K562 (cell line): ENCODE measurements around the gene SHTN1. TPM values are rescaled to one million over a fixed set of nuclear protein-coding genes. Genes with fewer than 3 reads are reported as not detected.

Experiments
- ATAC-seq: fragments of 200-7000 bp; cut with Tn5 transposase; 3 replicates; pipeline ENCODE4 v1.9.1; 2020; ENCODE audit warnings: moderate library complexity
- BruUV-seq: library from RNA; stranded (reverse); fragments of 400-500 nt; replicated peaks from 2 replicates; lab custom pipeline; 2021; lab: Mats Ljungman, UMichigan
- CTCF ChIA-PET: fragments of 300-600 bp; formaldehyde crosslinking; extraction: SDS; loops from one replicate; lab custom pipeline; 2021; ENCODE audit warnings: low intra/inter-chr PET ratio; lab: Yijun Ruan, JAX
- POLR2A ChIA-PET: fragments of 300-600, 350-650 bp; sonication (Branson Sonifier 250); formaldehyde crosslinking; extraction: SDS; loops from one replicate; lab custom pipeline; 2021; ENCODE audit warnings: antibody characterized with exemption, inconsistent platforms; lab: Yijun Ruan, JAX
- DNase-seq, 4 experiments: peaks; one replicate each; pipeline versions ENCODE4 v3.0.0 to v3.0.0-alpha.2; 2011 to 2018; ENCODE audit warnings: low spot score in 3 of 4, mixed read lengths in 3 of 4; ENCODE audit errors: extremely low read depth in 1 of 4
- FAIRE-seq: peaks from 2 replicates; lab custom pipeline; 2011; peaks lifted over from hg19 to GRCh38; lab: Jason Lieb, UNC
- H2AFZ ChIP-seq: 2 replicates; pipeline ENCODE4 v1.6.0; 2011; ENCODE audit warnings: low read depth, low read length, control low read depth, inconsistent platforms
- H3K27ac ChIP-seq: fragments of 200-600 bp; 3 replicates; pipeline ENCODE4 v1.8.0; 2011; ENCODE audit warnings: low read depth, mild to moderate bottlenecking, control low read depth, inconsistent platforms, low read length, moderate library complexity, mixed read lengths; ENCODE audit errors: extremely low read depth
- H3K27me3 ChIP-seq, 2 experiments: fragments of 300-600 bp in 1 of 2; 2 replicates in 1 of 2; 3 replicates in 1 of 2; pipeline versions ENCODE4 v1.6.0 to v1.8.0; 2011; ENCODE audit warnings: inconsistent platforms in 2 of 2, low read length in 2 of 2, mild to moderate bottlenecking in 1 of 2, mixed read lengths in 1 of 2, moderate library complexity in 1 of 2; ENCODE audit not compliant: control insufficient read depth in 2 of 2, insufficient read depth in 2 of 2
- H3K36me3 ChIP-seq: fragments of 300-600 bp; 3 replicates; pipeline ENCODE4 v1.8.0; 2011; ENCODE audit warnings: mild to moderate bottlenecking, low read length, inconsistent platforms; ENCODE audit not compliant: control insufficient read depth, insufficient read depth
- H3K4me1 ChIP-seq, 2 experiments: fragments of 200-600 bp in 1 of 2; replicated peaks in 1 of 2; 2 replicates in 1 of 2; 3 replicates in 1 of 2; pipeline versions ENCODE4 v1.5.1 to v1.8.0; 2011; ENCODE audit warnings: inconsistent platforms in 2 of 2, low read length in 2 of 2, mild to moderate bottlenecking in 1 of 2, mixed read lengths in 1 of 2, moderate library complexity in 1 of 2; ENCODE audit not compliant: control insufficient read depth in 2 of 2, insufficient read depth in 2 of 2
- H3K4me2 ChIP-seq: 2 replicates; pipeline ENCODE4 v1.6.1; 2011; ENCODE audit warnings: low read length, control low read depth, inconsistent platforms, mixed read lengths; ENCODE audit not compliant: insufficient read depth
- H3K4me3 ChIP-seq: fragments of 200-600 bp; sonication (generic), shearing (Covaris generic); 2 replicates; pipeline ENCODE4 v1.5.1; 2016; ENCODE audit warnings: control low read depth, inconsistent platforms
- H3K79me2 ChIP-seq: fragments of 200-600 bp; 3 replicates; pipeline ENCODE4 v1.8.0; 2011; ENCODE audit warnings: low read length, inconsistent platforms; ENCODE audit not compliant: control insufficient read depth, insufficient read depth
- H3K9ac ChIP-seq, 2 experiments: 2 replicates each; pipeline versions ENCODE4 v1.6.0 to v1.6.1; 2011; ENCODE audit warnings: low read depth in 2 of 2, low read length in 2 of 2, control low read depth in 1 of 2, inconsistent platforms in 1 of 2, mild to moderate bottlenecking in 1 of 2, mixed read lengths in 1 of 2; ENCODE audit not compliant: insufficient read depth in 1 of 2
- H3K9me1 ChIP-seq: one replicate; pipeline ENCODE4 v1.6.0; 2011; ENCODE audit warnings: inconsistent platforms, mild to moderate bottlenecking, low read length, moderate library complexity; ENCODE audit not compliant: control insufficient read depth, insufficient read depth
- H3K9me3 ChIP-seq: replicated peaks from 2 replicates; pipeline ENCODE4 v1.5.1; 2011; ENCODE audit warnings: low read depth, low read length, inconsistent platforms; ENCODE audit not compliant: control insufficient read depth, insufficient read depth
- H4K20me1 ChIP-seq: replicated peaks from 2 replicates; pipeline ENCODE4 v1.6.1; 2011; ENCODE audit warnings: low read length, inconsistent platforms, mixed read lengths; ENCODE audit not compliant: control insufficient read depth, insufficient read depth
- E4F1 ChIP-seq: fragments of 250-450 bp; sonication (Bioruptor Pico); IDR thresholded peaks from 2 replicates; pipeline ENCODE4 v1.5.0; 2021; ENCODE audit warnings: mild to moderate bottlenecking, borderline replicate concordance
- NKRF ChIP-seq: fragments of 450-650 bp; IDR thresholded peaks from 2 replicates; pipeline ENCODE4 v1.6.1; 2016; ENCODE audit warnings: borderline replicate concordance
- PREB ChIP-seq: sonication (generic); formaldehyde crosslinking; IDR thresholded peaks from 2 replicates; pipeline ENCODE4 v1.8.1; 2023; ENCODE audit warnings: mild to moderate bottlenecking, missing genetic modification reagents
- ZNF561 ChIP-seq: fragments of 450-650 bp; formaldehyde crosslinking; conservative IDR thresholded peaks from 2 replicates; pipeline ENCODE4 v1.4.0; 2020; ENCODE audit warnings: mild to moderate bottlenecking, moderate library complexity
- WGBS: fragments of 100-300 bp; shearing (Covaris generic); methylation state at CpG from one replicate; pipeline ENCODE4 v1.1.6; 2016; ENCODE audit warnings: low coverage, mixed read lengths; ENCODE audit not compliant: insufficient coverage; ENCODE audit errors: missing lambda C conversion rate; 5-methylcytosine and 5-hydroxymethylcytosine counted together
- in situ Hi-C: fragments of 300-500 bp; cut with MboI; formaldehyde crosslinking; loops from 4 replicates; pipeline ENCODE4 v1.15.0; 2018; ENCODE audit warnings: inconsistent platforms, mixed read lengths
- intact Hi-C: fragments of 100-400 bp; cut with micrococcal nuclease; formaldehyde crosslinking; loops from 2 replicates; pipeline ENCODE4 v1.14.2; 2022
- polyA plus RNA-seq, 8 experiments: library from polyadenylated mRNA; depleted of rRNA in 4 of 8; stranded (reverse) in 5 of 8; unstranded in 3 of 8; fragments of >200 nt; fragmentation: Nextera tagmentation in 2 of 8; fragmentation: Illumina TruSeq in 1 of 8; extraction: Ambion mirVana in 2 of 8; extraction: Trizol in 1 of 8; gene quantifications; 2 replicates each; pipeline versions ENCODE4 v1.2.1 to v1.2.3, GENCODE V29; 2011 to 2014; ENCODE audit warnings: inconsistent platforms in 1 of 8, missing spikeins in 1 of 8
- total RNA-seq, 7 experiments: library from RNA; depleted of rRNA in 6 of 7; stranded (reverse); fragments of >200 nt in 6 of 7; fragmentation: Illumina TruSeq in 2 of 7; extraction: Trizol in 2 of 7; gene quantifications; 2 replicates each; pipeline versions ENCODE4 v1.2.1 to v1.2.3, GENCODE V29; 2011 to 2021; ENCODE audit warnings: low replicate concordance in 1 of 7

SHTN1 gene
- total and polyA plus RNA-seq, 9 of the 15 experiments (the other 6 are each of a cell fraction or from before 2014, with no cell fraction given) = 5.4 to 21.3 (median 13.3) TPM

DNA sequence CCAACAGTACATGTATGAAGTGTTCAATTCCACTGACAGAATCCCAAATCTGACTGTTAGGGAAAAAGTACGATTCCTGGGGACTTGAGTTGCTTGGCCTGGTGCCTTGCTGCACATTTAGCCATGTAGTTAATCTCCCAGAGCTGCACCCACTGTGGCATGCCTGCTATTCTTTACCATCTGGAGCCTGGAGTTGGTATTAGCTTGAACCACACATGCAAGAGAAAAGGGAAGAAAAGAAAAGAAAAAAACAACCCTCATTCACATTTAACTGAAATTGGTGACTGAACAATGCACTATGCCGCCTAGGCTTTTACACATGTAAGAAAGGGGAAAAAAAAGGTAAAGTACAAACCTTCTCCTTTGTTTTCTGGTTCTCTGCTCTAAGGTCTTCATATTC, 26.1 kb downstream of the SHTN1 start:
- Histone ChIP-seq H3K9me3 (no peaks in the 10 kb centered on the region), H3K9ac (no peak overlapping the region), H3K27ac (no peak overlapping the region), H3K27me3 (no peaks in the 10 kb centered on the region), H3K36me3 (peaks cover 33% of the 10 kb centered on the region; the same call in 2 of the 3 replicates), H3K4me1 (no peaks in the 10 kb centered on the region; a peak in 1 of 5 replicates), H4K20me1 (no peaks in the 10 kb centered on the region), H3K9me1 (peaks cover 3% of the 10 kb centered on the region), H3K4me2 (no peak overlapping the region), H3K4me3 (no peak overlapping the region), H3K79me2 (peaks cover 21% of the 10 kb centered on the region)
- no peak for ATAC-seq
- ChIA-PET POLR2A (no interaction called here), CTCF (no interaction called here)
- intact Hi-C loops = no loop called here
- FAIRE-seq = no peak
- no peak for DNase-seq
- TF ChIP-seq E4F1 (CRISPR knock-in tag) (no peak), ZNF561 (no peak), NKRF (no peak), PREB (CRISPR knock-in tag) (no peak)
- TF ChIP-seq, all 486 proteins: peak for 0
- in situ Hi-C loops = no loop called here
- BruUV-seq = no TSS peak
- no peak overlapping the region for H2AFZ ChIP-seq
- WGBS = no CpG with 5 or more reads among the region's 2 CpGs
